ENCODE data around the gene ALDH8A1.

DNA sequence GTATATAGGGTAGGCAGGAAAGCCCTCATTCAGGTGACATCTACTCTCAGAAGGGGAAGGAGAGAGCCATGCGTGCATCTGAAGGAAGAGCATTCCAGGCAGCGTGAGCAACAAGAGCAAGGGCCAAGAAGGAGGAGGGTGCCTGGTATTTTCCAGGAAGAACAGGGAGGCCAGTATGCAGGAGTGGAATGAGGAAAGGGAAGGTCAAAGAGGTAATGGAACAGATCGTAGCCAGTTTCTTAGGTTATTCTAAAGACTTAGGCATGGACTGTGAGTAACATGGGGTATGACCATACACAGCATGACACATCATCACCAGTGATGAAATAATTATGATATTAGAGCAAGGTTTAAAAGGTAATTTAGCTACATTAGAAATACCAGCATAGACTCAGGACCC lies 24.1 kb downstream of the ALDH8A1 start:
- TF ChIP-seq, protein P1, sequence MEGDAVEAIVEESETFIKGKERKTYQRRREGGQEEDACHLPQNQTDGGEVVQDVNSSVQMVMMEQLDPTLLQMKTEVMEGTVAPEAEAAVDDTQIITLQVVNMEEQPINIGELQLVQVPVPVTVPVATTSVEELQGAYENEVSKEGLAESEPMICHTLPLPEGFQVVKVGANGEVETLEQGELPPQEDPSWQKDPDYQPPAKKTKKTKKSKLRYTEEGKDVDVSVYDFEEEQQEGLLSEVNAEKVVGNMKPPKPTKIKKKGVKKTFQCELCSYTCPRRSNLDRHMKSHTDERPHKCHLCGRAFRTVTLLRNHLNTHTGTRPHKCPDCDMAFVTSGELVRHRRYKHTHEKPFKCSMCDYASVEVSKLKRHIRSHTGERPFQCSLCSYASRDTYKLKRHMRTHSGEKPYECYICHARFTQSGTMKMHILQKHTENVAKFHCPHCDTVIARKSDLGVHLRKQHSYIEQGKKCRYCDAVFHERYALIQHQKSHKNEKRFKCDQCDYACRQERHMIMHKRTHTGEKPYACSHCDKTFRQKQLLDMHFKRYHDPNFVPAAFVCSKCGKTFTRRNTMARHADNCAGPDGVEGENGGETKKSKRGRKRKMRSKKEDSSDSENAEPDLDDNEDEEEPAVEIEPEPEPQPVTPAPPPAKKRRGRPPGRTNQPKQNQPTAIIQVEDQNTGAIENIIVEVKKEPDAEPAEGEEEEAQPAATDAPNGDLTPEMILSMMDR (conservative IDR thresholded peaks at IDR 0.05; ENCODE audit: low read length): no peak
- TF ChIP-seq EZH2phosphoT487 (IDR thresholded peaks at IDR 0.05; ENCODE audit: borderline replicate concordance, low read depth, low read length): no peak

Data from OCI-LY7 (cell line).